OCI-LY3 (cell line): ENCODE data around the gene CD300LD.

Experiments
- CTCF ChIP-seq: fragments of 200-600, 300-600 bp; sonication (generic); IDR thresholded peaks from 2 replicates; pipeline ENCODE4 v1.5.1; 2014; ENCODE audit warnings: antibody characterized with exemption, low read length, low read depth
- EZH2phosphoT487 ChIP-seq: fragments of 200-600 bp; shearing (Covaris generic); IDR thresholded peaks from 2 replicates; pipeline ENCODE4 v1.6.1; 2018; ENCODE audit warnings: antibody characterized with exemption, mixed run types, low read depth

GRCh38 chr17:74595037-74595750, 3.1 kb upstream of the CD300LD start:
- no peak for TF ChIP-seq CTCF
- TF ChIP-seq EZH2phosphoT487, result no peak
